Measurements from ENCODE around the gene SMIM38.

DNA sequence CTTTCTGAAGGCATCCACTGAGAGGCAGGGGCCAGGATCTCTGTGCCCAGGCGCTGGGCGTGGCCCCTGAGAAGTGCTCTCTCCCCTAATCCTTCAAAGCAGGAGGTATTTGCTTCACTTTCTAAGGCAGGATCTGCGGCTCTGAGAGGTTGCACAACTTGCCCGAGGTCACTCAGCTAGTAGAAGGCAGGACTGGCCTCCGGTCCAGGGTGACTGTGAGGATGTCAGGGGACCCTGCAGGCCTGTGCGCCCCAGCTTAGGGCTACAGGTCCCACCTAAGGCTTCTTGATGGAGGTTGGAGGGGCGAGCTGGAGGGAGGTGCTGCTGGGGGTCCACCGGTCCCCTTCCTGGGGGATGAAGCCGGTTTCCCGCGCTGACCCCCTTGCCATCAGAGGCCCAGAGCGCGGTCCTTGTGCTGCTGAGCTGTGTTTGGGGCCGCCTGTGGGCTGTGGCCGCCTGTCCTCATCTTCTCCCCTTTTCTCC, 979 bp downstream of the SMIM38 start:
- TF ChIP-seq CTCF (IDR thresholded peaks at IDR 0.05) (no peak), POLR2A (IDR thresholded peaks at IDR 0.05) (no peak)
